K562 (cell line): ENCODE measurements around the gene TGFBR3L. TPM values are rescaled to one million over a fixed set of nuclear protein-coding genes. Genes with fewer than 3 reads are reported as not detected.
A peak's percentile ranks its signal among the peaks of the same experiment; 100 is the strongest.

Experiments
- CBFB ChIP-seq: sonication (generic); formaldehyde crosslinking; IDR thresholded peaks from 2 replicates; pipeline ENCODE4 v1.4.0; 2020; ENCODE audit warnings: mild to moderate bottlenecking, missing genetic modification reagents
- CBX1 ChIP-seq: sonication (generic); IDR thresholded peaks from 2 replicates; pipeline ENCODE4 v1.6.1; 2016; ENCODE audit warnings: antibody characterized with exemption, low read depth, mild to moderate bottlenecking
- CHD1 ChIP-seq: fragments of 200-600 bp; sonication (generic); IDR thresholded peaks from one replicate; pipeline ENCODE4 v1.6.1; 2012; ENCODE audit warnings: mild to moderate bottlenecking, moderate library complexity, low read length, inconsistent platforms
- IFI16 ChIP-seq: fragments of 250-450 bp; sonication (Bioruptor Pico); IDR thresholded peaks from 2 replicates; pipeline ENCODE4 v2.1.2; 2022; ENCODE audit warnings: mild to moderate bottlenecking, inconsistent platforms
- ILK ChIP-seq: fragments of 450-650 bp; IDR thresholded peaks from 2 replicates; pipeline ENCODE4 v1.6.1; 2016; ENCODE audit warnings: missing genetic modification characterization, low read depth, mild to moderate bottlenecking, missing compliant biosample characterization, moderate library complexity, borderline replicate concordance
- MYBL2 ChIP-seq, 2 experiments: fragments of 450-650 bp in 1 of 2; sonication (generic) in 1 of 2; formaldehyde crosslinking in 1 of 2; IDR thresholded peaks; 2 replicates each; pipeline versions ENCODE4 v1.6.1 to v1.8.1; 2017 to 2022; ENCODE audit warnings: borderline replicate concordance in 1 of 2, inconsistent platforms in 1 of 2, low read depth in 1 of 2, mild to moderate bottlenecking in 1 of 2, missing genetic modification reagents in 1 of 2, moderate library complexity in 1 of 2
- NFXL1 ChIP-seq: fragments of 450-650 bp; formaldehyde crosslinking; IDR thresholded peaks from 2 replicates; pipeline ENCODE4 v1.4.0; 2021; ENCODE audit warnings: mild to moderate bottlenecking
- PHB2 ChIP-seq: fragments of 450-650 bp; IDR thresholded peaks from 2 replicates; pipeline ENCODE4 v1.6.1; 2017; ENCODE audit warnings: low read depth
- XRCC4 ChIP-seq: IDR thresholded peaks from one replicate; pipeline ENCODE4 v1.6.1; 2011; ENCODE audit not compliant: insufficient read depth, insufficient read length; ENCODE audit errors: extremely low read depth
- polyA plus RNA-seq, 8 experiments: library from polyadenylated mRNA; depleted of rRNA in 4 of 8; stranded (reverse) in 5 of 8; unstranded in 3 of 8; fragments of >200 nt; fragmentation: Nextera tagmentation in 2 of 8; fragmentation: Illumina TruSeq in 1 of 8; extraction: Ambion mirVana in 2 of 8; extraction: Trizol in 1 of 8; gene quantifications; 2 replicates each; pipeline versions ENCODE4 v1.2.1 to v1.2.3, GENCODE V29; 2011 to 2014; ENCODE audit warnings: inconsistent platforms in 1 of 8, missing spikeins in 1 of 8
- total RNA-seq, 7 experiments: library from RNA; depleted of rRNA in 6 of 7; stranded (reverse); fragments of >200 nt in 6 of 7; fragmentation: Illumina TruSeq in 2 of 7; extraction: Trizol in 2 of 7; gene quantifications; 2 replicates each; pipeline versions ENCODE4 v1.2.1 to v1.2.3, GENCODE V29; 2011 to 2021; ENCODE audit warnings: low replicate concordance in 1 of 7
- TF ChIP-seq, protein P1 (sequence below): fragments of 450-650 bp; formaldehyde crosslinking; IDR thresholded peaks from 2 replicates; pipeline ENCODE4 v1.4.0; 2022; ENCODE audit warnings: missing genetic modification characterization
- TF ChIP-seq, protein P2 (sequence below), 3 experiments: IDR thresholded peaks in 2 of 3; conservative IDR thresholded peaks in 1 of 3; 2 replicates each; pipeline ENCODE4 v1.5.1; 2011 to 2012; ENCODE audit warnings: low read length in 3 of 3, mild to moderate bottlenecking in 3 of 3, control low read depth in 2 of 3, improper control_type of control experiment in 1 of 3, inconsistent platforms in 1 of 3, low read depth in 1 of 3, mixed read lengths in 1 of 3, moderate library complexity in 1 of 3; ENCODE audit not compliant: insufficient read depth in 2 of 3
- TF ChIP-seq, protein P3 (sequence below): IDR thresholded peaks from 2 replicates; pipeline ENCODE4 v1.6.1; 2012; ENCODE audit warnings: low read depth, low read length, improper control_type of control experiment, borderline replicate concordance
- TF ChIP-seq, protein P4 (sequence below), 2 experiments: fragments of 450-650 bp in 1 of 2; IDR thresholded peaks; 2 replicates each; pipeline ENCODE4 v1.6.1; 2011 to 2017; ENCODE audit warnings: low read depth in 2 of 2, antibody characterized with exemption in 1 of 2, borderline replicate concordance in 1 of 2, low read length in 1 of 2, mild to moderate bottlenecking in 1 of 2, mixed read lengths in 1 of 2; ENCODE audit not compliant: control insufficient read depth in 1 of 2

The TGFBR3L gene
- total and polyA plus RNA-seq, 9 of the 15 experiments (the other 6 are each of a cell fraction or from before 2014, with no cell fraction given), result not detected

DNA sequence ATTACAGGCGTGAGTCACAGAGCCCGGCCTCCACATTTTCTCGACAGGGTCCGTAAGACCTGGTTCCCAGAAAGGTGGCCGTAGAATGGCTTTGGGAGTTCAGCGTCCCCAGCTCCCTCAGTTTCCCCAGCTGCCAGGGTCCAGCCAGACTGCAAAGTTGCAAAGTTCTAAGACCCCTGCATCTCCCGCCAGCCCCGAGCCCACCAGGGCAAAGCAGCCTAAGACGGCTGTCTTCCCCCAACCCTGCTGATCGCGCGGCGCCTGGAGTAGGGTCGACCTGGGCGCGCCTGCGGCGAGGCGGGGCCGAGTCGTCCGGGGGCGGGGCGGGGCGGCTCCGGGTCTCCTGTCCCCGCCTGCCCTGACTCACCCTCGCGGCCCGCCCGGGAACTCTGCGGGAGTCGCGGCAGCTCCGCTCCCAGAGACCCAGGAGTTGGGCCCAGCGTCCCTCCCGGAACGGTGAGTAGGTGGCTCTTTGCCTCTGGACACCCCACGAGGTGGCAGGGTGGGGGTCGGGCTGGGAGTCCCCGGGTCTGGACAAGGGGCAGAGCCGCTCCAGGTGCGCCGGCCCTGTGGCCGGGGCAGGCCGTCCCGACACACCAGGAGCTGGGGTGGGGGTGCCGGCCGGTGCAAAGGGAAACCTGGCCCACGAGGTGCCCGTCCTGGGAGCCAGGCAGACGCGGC lies 26.3 kb upstream of the TGFBR3L start, which contains the start of gene LRRC8E (continued):
- TF ChIP-seq XRCC4, result no peak
- no peak for TF ChIP-seq MYBL2 (IDR thresholded peaks at IDR 0.05; ENCODE audit: low read depth)
- TF ChIP-seq MYBL2 (CRISPR knock-in tag; IDR thresholded peaks at IDR 0.05; ENCODE audit: borderline replicate concordance), result no peak
- no peak for TF ChIP-seq PHB2
- no peak for TF ChIP-seq NFXL1 (CRISPR knock-in tag)
- TF ChIP-seq CHD1, result no peak
- TF ChIP-seq CBX1, result no peak
- TF ChIP-seq IFI16, result no peak
- TF ChIP-seq, protein P1, sequence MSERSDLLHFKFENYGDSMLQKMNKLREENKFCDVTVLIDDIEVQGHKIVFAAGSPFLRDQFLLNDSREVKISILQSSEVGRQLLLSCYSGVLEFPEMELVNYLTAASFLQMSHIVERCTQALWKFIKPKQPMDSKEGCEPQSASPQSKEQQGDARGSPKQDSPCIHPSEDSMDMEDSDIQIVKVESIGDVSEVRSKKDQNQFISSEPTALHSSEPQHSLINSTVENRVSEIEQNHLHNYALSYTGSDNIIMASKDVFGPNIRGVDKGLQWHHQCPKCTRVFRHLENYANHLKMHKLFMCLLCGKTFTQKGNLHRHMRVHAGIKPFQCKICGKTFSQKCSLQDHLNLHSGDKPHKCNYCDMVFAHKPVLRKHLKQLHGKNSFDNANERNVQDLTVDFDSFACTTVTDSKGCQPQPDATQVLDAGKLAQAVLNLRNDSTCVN (CRISPR knock-in tag), result no peak
- no peak for TF ChIP-seq ILK (tag)
- TF ChIP-seq, protein P2, sequence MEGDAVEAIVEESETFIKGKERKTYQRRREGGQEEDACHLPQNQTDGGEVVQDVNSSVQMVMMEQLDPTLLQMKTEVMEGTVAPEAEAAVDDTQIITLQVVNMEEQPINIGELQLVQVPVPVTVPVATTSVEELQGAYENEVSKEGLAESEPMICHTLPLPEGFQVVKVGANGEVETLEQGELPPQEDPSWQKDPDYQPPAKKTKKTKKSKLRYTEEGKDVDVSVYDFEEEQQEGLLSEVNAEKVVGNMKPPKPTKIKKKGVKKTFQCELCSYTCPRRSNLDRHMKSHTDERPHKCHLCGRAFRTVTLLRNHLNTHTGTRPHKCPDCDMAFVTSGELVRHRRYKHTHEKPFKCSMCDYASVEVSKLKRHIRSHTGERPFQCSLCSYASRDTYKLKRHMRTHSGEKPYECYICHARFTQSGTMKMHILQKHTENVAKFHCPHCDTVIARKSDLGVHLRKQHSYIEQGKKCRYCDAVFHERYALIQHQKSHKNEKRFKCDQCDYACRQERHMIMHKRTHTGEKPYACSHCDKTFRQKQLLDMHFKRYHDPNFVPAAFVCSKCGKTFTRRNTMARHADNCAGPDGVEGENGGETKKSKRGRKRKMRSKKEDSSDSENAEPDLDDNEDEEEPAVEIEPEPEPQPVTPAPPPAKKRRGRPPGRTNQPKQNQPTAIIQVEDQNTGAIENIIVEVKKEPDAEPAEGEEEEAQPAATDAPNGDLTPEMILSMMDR (IDR thresholded peaks at IDR 0.05 in 2 of 3, conservative IDR thresholded peaks at IDR 0.05 in 1 of 3; ENCODE audit: insufficient read depth in 2 of 3, low read depth in 1 of 3, low read length in 3 of 3), result 0 out of 6 replicates have a peak, but pooled peaks of 1 of the 3 experiments have one; percentile 0
- TF ChIP-seq, protein P3, sequence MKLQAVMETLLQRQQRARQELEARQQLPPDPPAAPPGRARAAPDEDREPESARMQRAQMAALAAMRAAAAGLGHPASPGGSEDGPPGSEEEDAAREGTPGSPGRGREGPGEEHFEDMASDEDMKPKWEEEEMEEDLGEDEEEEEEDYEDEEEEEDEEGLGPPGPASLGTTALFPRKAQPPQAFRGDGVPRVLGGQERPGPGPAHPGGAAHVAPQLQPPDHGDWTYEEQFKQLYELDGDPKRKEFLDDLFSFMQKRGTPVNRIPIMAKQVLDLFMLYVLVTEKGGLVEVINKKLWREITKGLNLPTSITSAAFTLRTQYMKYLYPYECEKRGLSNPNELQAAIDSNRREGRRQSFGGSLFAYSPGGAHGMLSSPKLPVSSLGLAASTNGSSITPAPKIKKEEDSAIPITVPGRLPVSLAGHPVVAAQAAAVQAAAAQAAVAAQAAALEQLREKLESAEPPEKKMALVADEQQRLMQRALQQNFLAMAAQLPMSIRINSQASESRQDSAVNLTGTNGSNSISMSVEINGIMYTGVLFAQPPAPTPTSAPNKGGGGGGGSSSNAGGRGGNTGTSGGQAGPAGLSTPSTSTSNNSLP, result no peak
- TF ChIP-seq, protein P4, sequence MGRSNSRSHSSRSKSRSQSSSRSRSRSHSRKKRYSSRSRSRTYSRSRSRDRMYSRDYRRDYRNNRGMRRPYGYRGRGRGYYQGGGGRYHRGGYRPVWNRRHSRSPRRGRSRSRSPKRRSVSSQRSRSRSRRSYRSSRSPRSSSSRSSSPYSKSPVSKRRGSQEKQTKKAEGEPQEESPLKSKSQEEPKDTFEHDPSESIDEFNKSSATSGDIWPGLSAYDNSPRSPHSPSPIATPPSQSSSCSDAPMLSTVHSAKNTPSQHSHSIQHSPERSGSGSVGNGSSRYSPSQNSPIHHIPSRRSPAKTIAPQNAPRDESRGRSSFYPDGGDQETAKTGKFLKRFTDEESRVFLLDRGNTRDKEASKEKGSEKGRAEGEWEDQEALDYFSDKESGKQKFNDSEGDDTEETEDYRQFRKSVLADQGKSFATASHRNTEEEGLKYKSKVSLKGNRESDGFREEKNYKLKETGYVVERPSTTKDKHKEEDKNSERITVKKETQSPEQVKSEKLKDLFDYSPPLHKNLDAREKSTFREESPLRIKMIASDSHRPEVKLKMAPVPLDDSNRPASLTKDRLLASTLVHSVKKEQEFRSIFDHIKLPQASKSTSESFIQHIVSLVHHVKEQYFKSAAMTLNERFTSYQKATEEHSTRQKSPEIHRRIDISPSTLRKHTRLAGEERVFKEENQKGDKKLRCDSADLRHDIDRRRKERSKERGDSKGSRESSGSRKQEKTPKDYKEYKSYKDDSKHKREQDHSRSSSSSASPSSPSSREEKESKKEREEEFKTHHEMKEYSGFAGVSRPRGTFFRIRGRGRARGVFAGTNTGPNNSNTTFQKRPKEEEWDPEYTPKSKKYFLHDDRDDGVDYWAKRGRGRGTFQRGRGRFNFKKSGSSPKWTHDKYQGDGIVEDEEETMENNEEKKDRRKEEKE (IDR thresholded peaks at IDR 0.05; ENCODE audit: borderline replicate concordance in 1 of 2, control insufficient read depth in 1 of 2, low read depth in 2 of 2, low read length in 1 of 2), result no peak
- TF ChIP-seq CBFB, result no peak
